Ureter (tissue), 1 donor: Measurements from ENCODE around the gene LRP8. TPM values are rescaled to one million over a fixed set of nuclear protein-coding genes. Genes with fewer than 3 reads are reported as not detected.
"Not testable (repeated sequence)": the region's sequence is repeated elsewhere in the genome, so short reads cannot be mapped to it uniquely, and the experiment has no call there.

Experiments used
- DNase-seq: peaks from one replicate; pipeline ENCODE4 v3.0.0-alpha.2; 2020; ENCODE audit warnings: low spot score
- total RNA-seq: library from RNA; stranded (reverse); gene quantifications from one replicate; pipeline ENCODE4 v1.2.4, GENCODE V29; 2023
- donor health status: DM: yes; HTN: yes; CAD: no.

Gene LRP8
- total RNA-seq, 1 donor from 2014 or later: 11.3 TPM

GRCh38 chr1:53218201-53218600 lies 109.7 kb downstream of the LRP8 start:
- DNase-seq: no peak

DNA sequence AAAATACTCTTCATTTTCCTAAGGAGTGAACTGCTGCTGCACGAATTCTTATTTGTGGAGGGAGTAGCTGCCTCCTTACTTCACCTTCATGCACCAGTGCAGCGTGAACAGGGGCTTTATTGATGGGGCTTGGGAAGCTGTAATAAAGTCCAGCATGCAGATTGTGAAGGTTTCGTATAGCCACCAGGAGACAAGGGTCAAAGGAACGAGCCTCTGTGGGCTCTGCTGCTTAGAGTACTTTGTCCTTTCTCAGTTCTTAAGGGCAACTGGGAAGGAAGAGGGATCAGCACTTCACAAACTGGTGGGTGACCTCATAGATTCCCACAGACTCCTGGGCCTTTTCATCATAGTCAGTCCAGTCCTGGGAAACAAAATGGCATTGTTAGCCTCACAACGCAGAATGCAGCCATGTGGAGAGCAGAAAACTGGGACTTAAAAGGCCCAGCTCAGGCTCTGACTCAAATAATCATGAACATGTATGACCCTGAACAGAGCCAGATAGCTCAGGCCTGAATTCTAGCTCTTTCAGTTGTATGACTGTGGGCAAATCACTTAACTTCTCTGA lies 113.4 kb downstream of the LRP8 start:
- no peak for DNase-seq

- no peak for DNase-seq
These were observed 116.9 kb downstream of the LRP8 start for GRCh38 chr1:53210954-53211353.

- no peak for DNase-seq
These were observed 117.5 kb downstream of the LRP8 start for GRCh38 chr1:53210352-53210751.

GRCh38 chr1:53207726-53208125 lies 120.1 kb downstream of the LRP8 start:
- DNase-seq: no peak

DNA sequence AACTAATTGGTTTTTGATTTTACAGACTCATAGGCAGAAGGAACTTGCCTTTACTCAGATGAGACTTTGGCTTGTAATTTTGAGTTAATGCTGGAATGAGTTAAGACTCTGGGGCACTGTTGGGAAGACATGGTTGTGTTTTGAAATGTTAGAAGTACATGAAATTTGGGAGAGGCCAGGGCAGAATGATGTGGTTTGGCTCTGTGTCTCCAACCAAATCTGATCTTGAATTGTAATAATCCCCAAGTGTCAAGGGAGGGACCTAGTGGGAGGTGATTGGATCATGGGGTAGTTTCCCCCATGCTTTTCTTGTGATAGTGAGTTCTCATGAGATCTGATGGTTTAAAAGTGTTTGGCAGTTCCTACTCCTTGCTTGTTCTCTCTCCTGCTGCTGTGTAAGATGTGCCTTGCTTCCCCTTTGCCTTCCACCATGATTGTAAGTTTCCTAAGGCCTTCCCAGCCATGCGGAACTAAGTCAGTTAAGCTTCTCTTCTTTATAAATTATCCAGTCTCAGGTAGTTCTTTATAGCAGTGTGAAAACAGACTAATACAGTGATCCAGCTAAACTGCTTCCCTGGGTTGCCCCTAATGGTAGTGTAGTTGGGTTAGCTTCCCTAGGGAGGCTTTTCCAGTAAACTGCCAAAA lies 121.0 kb downstream of the LRP8 start:
- DNase-seq: no peak

DNA sequence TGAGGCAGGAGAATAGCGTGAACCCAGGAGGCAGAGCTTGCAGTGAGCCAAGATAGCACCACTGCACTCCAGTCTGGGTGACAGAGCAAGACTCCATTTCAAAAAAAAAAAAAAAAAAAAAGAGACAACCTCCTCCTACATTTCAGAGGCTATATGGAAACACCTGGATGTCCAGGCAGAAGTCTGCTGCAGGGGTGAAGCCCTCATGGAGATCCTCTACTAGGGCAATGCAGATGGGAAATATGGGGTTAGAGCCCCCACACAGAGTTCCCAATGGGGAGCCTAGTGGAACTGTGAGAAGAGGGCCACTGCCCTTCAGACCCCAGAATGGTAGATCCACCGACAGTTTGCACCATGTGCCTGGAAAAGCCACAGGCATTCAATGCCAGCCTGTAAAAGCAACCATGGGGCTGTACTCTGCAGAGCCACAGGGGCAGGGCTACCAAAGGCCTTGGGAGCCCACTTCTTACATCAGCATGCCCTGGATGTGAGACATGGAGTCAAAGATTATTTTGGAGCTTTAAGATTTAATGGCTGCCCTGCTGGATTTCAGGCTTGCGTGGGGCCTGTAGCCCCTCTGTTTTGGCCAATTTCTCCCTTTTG lies 121.7 kb downstream of the LRP8 start:
- not testable (repeated sequence) for DNase-seq

GRCh38 chr1:53205496-53205895 lies 122.4 kb downstream of the LRP8 start:
- not testable (repeated sequence) for DNase-seq

GRCh38 chr1:53203466-53203865 lies 124.4 kb downstream of the LRP8 start:
- DNase-seq: no peak

GRCh38 chr1:53198241-53198651 lies 129.6 kb downstream of the LRP8 start:
- no peak for DNase-seq

DNA sequence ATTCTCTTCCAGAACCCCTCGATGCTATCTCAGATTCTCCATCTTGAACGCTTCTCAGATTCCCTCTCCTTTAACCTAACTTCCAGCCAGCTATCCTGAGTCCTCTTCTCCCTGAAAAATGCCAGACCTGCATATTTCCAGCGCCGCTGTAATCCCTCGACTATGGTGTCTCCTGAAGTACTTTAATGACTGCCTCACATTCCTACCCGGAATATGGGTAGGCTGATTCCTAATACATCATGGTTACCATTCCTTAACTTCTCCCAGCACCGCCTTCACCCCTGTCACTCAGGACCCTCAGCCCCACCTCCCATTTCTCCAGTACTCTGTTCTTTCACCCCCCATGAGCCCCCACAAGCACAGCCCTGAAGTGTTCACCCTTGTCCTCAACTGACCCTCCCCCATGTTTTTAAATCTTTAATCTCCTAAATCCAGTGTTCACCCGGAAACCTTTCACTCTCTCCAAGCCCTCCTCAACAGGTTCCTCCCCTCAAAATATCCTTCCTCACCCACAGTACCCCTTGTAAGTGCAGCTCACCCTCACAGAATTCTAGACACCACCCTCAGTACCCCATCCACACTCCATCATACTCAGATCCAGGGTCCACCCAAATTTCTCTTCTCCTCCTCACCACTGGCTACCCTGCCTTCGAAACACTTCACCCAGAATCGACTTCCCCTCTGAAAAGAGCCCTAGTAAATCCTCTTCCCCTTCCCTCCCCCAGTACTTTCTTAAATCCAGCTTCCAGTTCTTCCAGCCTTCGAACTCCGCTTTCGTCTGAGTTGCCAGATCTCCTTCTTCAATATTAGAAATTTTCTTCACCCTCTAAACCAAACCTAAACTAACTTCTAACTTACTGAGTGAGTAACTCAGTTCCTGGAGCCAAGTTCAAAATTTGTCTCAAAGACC lies 130.3 kb downstream of the LRP8 start:
- no peak for DNase-seq

DNA sequence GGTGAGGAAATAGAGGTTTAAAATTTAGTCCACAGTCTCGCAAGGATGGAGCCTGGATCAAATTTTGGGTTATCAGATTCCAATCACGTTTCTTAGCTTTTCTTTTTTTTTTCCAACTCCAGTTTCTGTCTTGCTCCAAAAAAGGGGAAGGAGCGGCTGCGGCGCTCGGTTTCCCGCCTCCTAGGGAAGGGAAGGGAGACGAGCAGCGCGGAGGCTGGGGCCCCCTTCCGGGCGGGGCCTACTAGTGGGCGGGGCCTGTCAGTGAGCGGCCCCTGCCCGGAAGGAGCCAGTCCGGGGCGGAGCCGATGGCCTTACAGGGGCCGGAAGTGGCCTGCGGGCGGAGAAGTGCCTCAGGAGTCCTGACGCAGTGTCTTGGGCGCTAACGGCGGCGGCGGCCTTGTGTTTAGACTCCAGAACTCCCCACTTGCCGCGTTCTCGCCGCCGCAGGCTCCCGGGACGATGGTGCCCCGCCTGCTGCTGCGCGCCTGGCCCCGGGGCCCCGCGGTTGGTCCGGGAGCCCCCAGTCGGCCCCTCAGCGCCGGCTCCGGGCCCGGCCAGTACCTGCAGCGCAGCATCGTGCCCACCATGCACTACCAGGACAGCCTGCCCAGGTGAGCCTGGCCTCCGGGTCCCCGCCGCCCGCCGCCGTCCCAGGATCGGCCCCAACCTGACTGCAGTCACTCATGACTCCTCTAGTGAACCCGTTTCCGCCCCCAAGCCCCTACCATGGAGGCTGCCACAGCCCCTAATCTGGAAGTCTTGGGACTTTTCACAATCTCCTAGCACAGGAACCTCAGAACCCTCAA lies 131.2 kb downstream of the LRP8 start, which contains the start of gene CPT2:
CPT2 (plus strand) TSS at position 340 of the 806 bp plus-strand sequence; CDS start at position 460, 120 bp downstream.
- peak; percentile 94 for DNase-seq

DNA sequence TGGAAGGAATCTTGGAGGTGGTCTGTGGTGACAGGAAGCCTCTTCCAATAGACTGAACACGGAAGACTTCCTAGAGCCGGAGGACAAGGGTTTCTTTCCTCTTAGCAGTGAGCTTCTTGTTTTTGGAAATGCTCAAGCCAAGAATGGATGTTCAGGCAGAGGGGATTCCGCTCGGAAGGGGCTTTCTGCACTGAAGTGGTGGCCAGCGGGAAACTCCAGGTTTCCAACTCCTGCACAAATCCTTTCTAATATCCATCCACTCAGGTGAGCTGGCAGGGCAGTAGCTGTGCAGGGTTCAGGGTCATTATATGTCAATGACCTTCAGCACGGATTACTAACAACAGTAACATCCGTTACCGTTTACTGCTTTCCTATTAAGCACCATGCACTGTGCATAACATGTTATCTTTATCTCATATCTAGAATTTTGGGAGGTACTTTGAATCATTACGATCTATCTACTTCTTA lies 131.8 kb downstream of the LRP8 start:
- DNase-seq: no peak

DNA sequence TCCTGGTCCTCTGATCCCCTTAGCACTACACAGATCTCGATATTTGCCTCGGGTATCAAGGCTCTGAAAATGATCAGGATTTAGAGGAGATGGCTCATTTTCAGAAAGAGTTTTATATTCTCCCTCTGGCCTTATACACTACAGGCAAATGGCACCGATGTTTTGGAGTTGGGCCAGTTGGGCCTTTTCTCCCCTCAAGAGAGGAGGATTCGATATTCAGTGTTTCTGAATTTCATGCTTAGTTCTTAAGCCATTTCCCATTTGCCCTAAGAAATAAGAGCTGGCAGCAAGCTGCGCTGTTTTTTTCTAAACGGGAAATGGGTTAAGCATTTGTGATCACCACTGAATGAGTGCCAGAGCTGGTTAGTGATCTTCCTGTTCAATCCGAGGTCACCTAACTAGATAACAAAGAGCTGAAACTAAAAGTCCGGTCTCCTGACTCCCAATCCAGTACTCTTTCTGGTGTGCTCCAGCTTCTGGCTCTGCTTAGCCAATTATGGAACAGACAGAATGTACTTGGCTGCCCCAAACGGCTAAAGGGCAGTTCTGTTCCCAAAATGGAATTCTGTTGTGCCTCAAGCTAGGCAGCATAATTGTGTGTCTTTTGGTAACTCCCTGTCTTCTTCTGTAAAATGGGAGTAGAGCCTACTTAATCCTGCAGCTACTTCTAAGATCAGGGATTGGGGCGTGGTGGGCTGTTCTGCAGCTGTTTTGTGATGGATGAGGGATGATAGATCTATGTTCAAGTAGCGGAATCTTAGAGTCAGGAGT lies 132.4 kb downstream of the LRP8 start:
- no peak for DNase-seq

Other genes with a start within 250 kb of the LRP8 start
- not detected for gene SLC1A7, start 185.4 kb downstream of the LRP8 start, total RNA-seq
- gene CPT2, start 131.2 kb downstream of the LRP8 start, total RNA-seq: 28.6 TPM
- 58.2 TPM for gene CZIB, start 107.4 kb downstream of the LRP8 start, total RNA-seq
- gene MAGOH, start 89.6 kb downstream of the LRP8 start, total RNA-seq: 36.0 TPM
- gene DMRTB1, start 131.3 kb upstream of the LRP8 start, total RNA-seq: not detected